ENCODE measurements around the gene NSFL1C. TPM values are rescaled to one million over a fixed set of nuclear protein-coding genes. Genes with fewer than 3 reads are reported as not detected.

Gene NSFL1C
- polyA plus RNA-seq, 2 of the 4 experiments (the other 2 are of a cell fraction), result 56.6 to 136 TPM

GRCh38 chr20:1457992-1458391 is 8.7 kb downstream of the NSFL1C start:
- WGBS (ENCODE audit: missing lambda C conversion rate), result 91% methylated on average over 2 of the region's 2 CpGs
- H3K4me2 ChIP-seq, result no peak overlapping the region
- DNase-seq (ENCODE audit: low read depth in 1 of 2, low spot score in 1 of 2), result no peak
- H3K9me3 ChIP-seq, result no peaks in the 10 kb centered on the region
- CTCF ChIA-PET, result interaction anchor here (0.9 to 16.7 kb wide), 6 partner anchors 10 to 135 kb away, joined by 3 to 89 read pairs (median 8); no protein-coding TSS in a partner anchor
- H3K4me3 ChIP-seq, result no peak overlapping the region
- ATAC-seq, result no peak
- H3K27ac ChIP-seq, result no peak overlapping the region
- TF ChIP-seq PHF8 (IDR thresholded peaks at IDR 0.05; ENCODE audit: borderline replicate concordance, low read depth), result no peak
- TF ChIP-seq HMGXB4 (CRISPR knock-in tag; IDR thresholded peaks at IDR 0.05; ENCODE audit: borderline replicate concordance), result no peak
- TF ChIP-seq TP53 (CRISPR knock-in tag; IDR thresholded peaks at IDR 0.05), result no peak
- TF ChIP-seq CHD2 (IDR thresholded peaks at IDR 0.05; ENCODE audit: low read length, partially characterized antibody), result no peak
- TF ChIP-seq CHD4 (IDR thresholded peaks at IDR 0.05; ENCODE audit: borderline replicate concordance), result no peak
- no peak for TF ChIP-seq FOXS1 (CRISPR knock-in tag; IDR thresholded peaks at IDR 0.05)
- TF ChIP-seq ZSCAN20 (CRISPR knock-in tag; IDR thresholded peaks at IDR 0.05), result no peak
- TF ChIP-seq NPAS2 (CRISPR knock-in tag; IDR thresholded peaks at IDR 0.05; ENCODE audit: borderline replicate concordance), result no peak
- no peak for TF ChIP-seq ZC3H11A (IDR thresholded peaks at IDR 0.05)
- TF ChIP-seq HOXB5 (CRISPR knock-in tag; IDR thresholded peaks at IDR 0.05), result no peak
- TF ChIP-seq CBX8 (IDR thresholded peaks at IDR 0.05), result no peak
- TF ChIP-seq RAD21 (conservative IDR thresholded peaks at IDR 0.05 in 1 of 2, IDR thresholded peaks at IDR 0.05 in 1 of 2), result no peak
- TF ChIP-seq E2F6 (IDR thresholded peaks at IDR 0.05; ENCODE audit: borderline replicate concordance, low read depth), result no peak
- no peak for TF ChIP-seq MYC (IDR thresholded peaks at IDR 0.05; ENCODE audit: borderline replicate concordance, low read length)
- no peak for TF ChIP-seq REST (IDR thresholded peaks at IDR 0.05)
- no peak for TF ChIP-seq CEBPB (IDR thresholded peaks at IDR 0.05)
- no peak for TF ChIP-seq MAFK (IDR thresholded peaks at IDR 0.05; ENCODE audit: partially characterized antibody)
- no peak for TF ChIP-seq RCOR1 (IDR thresholded peaks at IDR 0.05; ENCODE audit: low read depth, low read length)
- no peak for FAIRE-seq
- H3K4me1 ChIP-seq, result no peaks in the 10 kb centered on the region
- POLR2A ChIA-PET, result no interaction called here

GRCh38 chr20:1456300-1456699 is 10.3 kb downstream of the NSFL1C start:
- DNase-seq (ENCODE audit: low read depth in 1 of 2, low spot score in 1 of 2) (no peak), FAIRE-seq (no peak), ATAC-seq (no peak)
- Histone ChIP-seq H3K4me2 (no peak overlapping the region), H3K9me3 (no peaks in the 10 kb centered on the region), H3K27ac (no peak overlapping the region), H3K4me1 (no peaks in the 10 kb centered on the region), H3K4me3 (no peak overlapping the region)
- CTCF ChIA-PET, result interaction anchor here (1.0 to 16.7 kb wide), 4 partner anchors 10 to 47 kb away, joined by 3 to 139 read pairs (median 56); partner anchors contain the start of gene NSFL1C
- 92% methylated on average over 5 of the region's 5 CpGs for WGBS (ENCODE audit: missing lambda C conversion rate)
- POLR2A ChIA-PET, result no interaction called here
- TF ChIP-seq EHF (CRISPR knock-in tag; IDR thresholded peaks at IDR 0.05), result no peak
- TF ChIP-seq KDM1A (IDR thresholded peaks at IDR 0.05; ENCODE audit: low read depth), result no peak
- TF ChIP-seq RAD21 (conservative IDR thresholded peaks at IDR 0.05 in 1 of 2, IDR thresholded peaks at IDR 0.05 in 1 of 2), result no peak
- TF ChIP-seq HEYL (CRISPR knock-in tag; IDR thresholded peaks at IDR 0.05), result no peak
- TF ChIP-seq BHLHE40 (IDR thresholded peaks at IDR 0.05; ENCODE audit: low read depth, low read length), result no peak
- TF ChIP-seq RARB (CRISPR knock-in tag; IDR thresholded peaks at IDR 0.05), result no peak
- no peak for TF ChIP-seq RCOR1 (IDR thresholded peaks at IDR 0.05; ENCODE audit: low read depth, low read length)
- TF ChIP-seq CBX2 (IDR thresholded peaks at IDR 0.05; ENCODE audit: borderline replicate concordance, low read depth), result no peak
- TF ChIP-seq HOXA7 (CRISPR knock-in tag; IDR thresholded peaks at IDR 0.05), result no peak
- no peak for TF ChIP-seq HMGXB4 (CRISPR knock-in tag; IDR thresholded peaks at IDR 0.05; ENCODE audit: borderline replicate concordance)
- no peak for TF ChIP-seq E2F6 (IDR thresholded peaks at IDR 0.05; ENCODE audit: borderline replicate concordance, low read depth)
- no peak for TF ChIP-seq FOSL2 (IDR thresholded peaks at IDR 0.05)
- no peak for TF ChIP-seq FOSL2 (CRISPR knock-in tag; IDR thresholded peaks at IDR 0.05)
- TF ChIP-seq ZSCAN20 (CRISPR knock-in tag; IDR thresholded peaks at IDR 0.05), result no peak
- no peak for TF ChIP-seq ZFP36 (IDR thresholded peaks at IDR 0.05; ENCODE audit: borderline replicate concordance, partially characterized antibody)

Data from A549 (cell line).